GM21381 (cell line): ENCODE results near the gene MRTFB.
"Not testable (repeated sequence)": the region's sequence is repeated elsewhere in the genome, so short reads cannot be mapped to it uniquely, and the experiment has no call there.

Source experiments
- ATAC-seq: cut with Tn5 transposase; IDR thresholded peaks from one replicate; pipeline ENCODE4 v1.9.1; 2021; ENCODE audit warnings: mild to moderate bottlenecking, moderate library complexity; ENCODE audit not compliant: unreplicated experiment

The MRTFB gene

GRCh38 chr16:14102925-14103720, 32.0 kb downstream of the MRTFB start:
- no peak for ATAC-seq

- no peak for ATAC-seq
Observed at GRCh38 chr16:14104066-14104465, 32.9 kb downstream of the MRTFB start.

- ATAC-seq: no peak
Observed at GRCh38 chr16:14105760-14106375, 34.7 kb downstream of the MRTFB start.

GRCh38 chr16:14106457-14106856, 35.3 kb downstream of the MRTFB start:
- ATAC-seq: no peak

GRCh38 chr16:14106961-14107360, 35.8 kb downstream of the MRTFB start:
- no peak for ATAC-seq

GRCh38 chr16:14109077-14109775, 38.1 kb downstream of the MRTFB start:
- no peak for ATAC-seq

GRCh38 chr16:14109782-14110727, 38.9 kb downstream of the MRTFB start:
- ATAC-seq: no peak

GRCh38 chr16:14110728-14111251, 39.7 kb downstream of the MRTFB start:
- no peak for ATAC-seq

- ATAC-seq: no peak
Observed at GRCh38 chr16:14111713-14112538, 40.8 kb downstream of the MRTFB start.

GRCh38 chr16:14112539-14112856, 41.4 kb downstream of the MRTFB start:
- ATAC-seq: no peak

- ATAC-seq: no peak
Observed at GRCh38 chr16:14113344-14113743, 42.2 kb downstream of the MRTFB start.

GRCh38 chr16:14117051-14117450, 45.9 kb downstream of the MRTFB start:
- ATAC-seq: no peak

- no peak for ATAC-seq
Observed at GRCh38 chr16:14119799-14120198, 48.7 kb downstream of the MRTFB start.

- no peak for ATAC-seq
Observed at GRCh38 chr16:14120335-14120734, 49.2 kb downstream of the MRTFB start.

GRCh38 chr16:14121142-14121541, 50.0 kb downstream of the MRTFB start:
- no peak for ATAC-seq

- no peak for ATAC-seq
Observed at GRCh38 chr16:14121872-14122271, 50.8 kb downstream of the MRTFB start.

GRCh38 chr16:14122430-14122829, 51.3 kb downstream of the MRTFB start:
- not testable (repeated sequence) for ATAC-seq

- no peak for ATAC-seq
Observed at GRCh38 chr16:14125000-14125681, 54.0 kb downstream of the MRTFB start.

GRCh38 chr16:14125708-14126107, 54.6 kb downstream of the MRTFB start:
- ATAC-seq: no peak
